Omental fat pad (tissue), 4 donors: ENCODE results near the gene CCDC47. TPM values are rescaled to one million over a fixed set of nuclear protein-coding genes. Genes with fewer than 3 reads are reported as not detected.
A peak's percentile ranks its signal among the peaks of the same experiment; 100 is the strongest.

ENCODE experiments used
- ATAC-seq: fragments of 150-250 bp; one replicate; pipeline ENCODE4 v1.9.1; 2016; ENCODE audit warnings: mild to moderate bottlenecking, moderate library complexity; ENCODE audit not compliant: low FRiP score
- DNase-seq: peaks from one replicate; pipeline ENCODE4 v3.0.0-alpha.2; 2019; ENCODE audit warnings: low spot score
- CTCF ChIP-seq, 3 donors: fragments of 450-650 bp; IDR thresholded peaks; one replicate each; pipeline ENCODE4 v1.5.1; 2016 to 2017; ENCODE audit warnings: antibody characterized with exemption in 3 of 3, mild to moderate bottlenecking in 3 of 3, moderate library complexity in 2 of 3
- total RNA-seq, 4 donors: library from RNA; depleted of rRNA; stranded (reverse); fragments of >200 nt; gene quantifications; one replicate each; pipeline ENCODE4 v1.1.0, GENCODE V29; 2016

The CCDC47 gene
- total RNA-seq, 4 donors from 2014 or later: 59.2 to 103 (median 62.0) TPM

- ATAC-seq (no peak), DNase-seq (no peak)
- TF ChIP-seq CTCF (IDR thresholded peaks at IDR 0.05): no peak
Measured at GRCh38 chr17:63785556-63785955, 12.2 kb upstream of the CCDC47 start.

GRCh38 chr17:63783522-63783921 is 10.1 kb upstream of the CCDC47 start:
- no peak for DNase-seq

GRCh38 chr17:63780928-63781327 is 7.5 kb upstream of the CCDC47 start:
- ATAC-seq (no peak), DNase-seq (no peak)
- no peak for TF ChIP-seq CTCF (IDR thresholded peaks at IDR 0.05)

More at GRCh38 chr17:63783522-63783921, 10.1 kb upstream of the CCDC47 start:
- TF ChIP-seq CTCF (IDR thresholded peaks at IDR 0.05): no peak
- ATAC-seq: no peak

- ATAC-seq: no peak
- TF ChIP-seq CTCF (IDR thresholded peaks at IDR 0.05): no peak
- DNase-seq: no peak
Measured at GRCh38 chr17:63780507-63780906, 7.1 kb upstream of the CCDC47 start.

- no peak for TF ChIP-seq CTCF (IDR thresholded peaks at IDR 0.05)
Measured at GRCh38 chr17:63775420-63775819, 2.0 kb upstream of the CCDC47 start.

GRCh38 chr17:63774969-63775265 is 1.5 kb upstream of the CCDC47 start:
- no peak for TF ChIP-seq CTCF (IDR thresholded peaks at IDR 0.05)
- no peak for ATAC-seq
- no peak for DNase-seq

More at GRCh38 chr17:63775420-63775819, 2.0 kb upstream of the CCDC47 start:
- ATAC-seq (no peak), DNase-seq (no peak)

- peak; percentile 66 for DNase-seq
- TF ChIP-seq CTCF (IDR thresholded peaks at IDR 0.05): no peak
- peak; percentile 13 for ATAC-seq
Measured at GRCh38 chr17:63774141-63774968, 958 bp upstream of the CCDC47 start, which contains the start of gene DDX42. TSS of gene DDX42 (plus strand) at chr17:63774170. CDS start at chr17:63787050, 12,880 bp downstream.
